UCSD-AML1 (cell line): Measurements from ENCODE around the gene FAM240A.

Experiments
- DNase-seq: peaks from one replicate; lab custom pipeline; 2025; ENCODE audit not compliant: unreplicated experiment; lab: John Stamatoyannopoulos, UW

The FAM240A gene

GRCh38 chr3:46673151-46674030 lies 61.1 kb downstream of the FAM240A start:
- DNase-seq = no peak

GRCh38 chr3:46674031-46674845 lies 61.9 kb downstream of the FAM240A start:
- no peak for DNase-seq

- no peak for DNase-seq
Observed at GRCh38 chr3:46675426-46675825, 63.1 kb downstream of the FAM240A start.
